H1 (cell line): ENCODE measurements around the gene MED29. TPM values are rescaled to one million over a fixed set of nuclear protein-coding genes. Genes with fewer than 3 reads are reported as not detected.

Experiments
- CHD2 ChIP-seq: IDR thresholded peaks from 2 replicates; pipeline ENCODE4 v1.6.1; 2012; ENCODE audit warnings: low read length, improper control_type of control experiment
- E2F6 ChIP-seq: IDR thresholded peaks from 2 replicates; pipeline ENCODE4 v1.6.1; 2012; ENCODE audit warnings: inconsistent platforms
- SP4 ChIP-seq: IDR thresholded peaks from 2 replicates; pipeline ENCODE4 v1.6.1; 2012; ENCODE audit warnings: low read length, inconsistent platforms
- microRNA-seq, 2 experiments: library from miRNA; unstranded; fragments of <30 nt; microRNA quantifications; one replicate each; pipeline versions ENCODE4 to v1.2.0, GENCODE V29; 2016 to 2020; ENCODE audit warnings: borderline microRNAs expressed in 2 of 2, borderline number of aligned reads in 2 of 2, borderline replicate concordance in 1 of 2
- polyA plus RNA-seq, 7 experiments: library from polyadenylated mRNA; depleted of rRNA in 3 of 7; stranded (reverse) in 5 of 7; unstranded in 2 of 7; fragments of >200 nt in 5 of 7; fragments of 200-250 nt in 2 of 7; gene quantifications; 1 replicate in 5 of 7; 2 replicates in 1 of 7; 4 replicates in 1 of 7; pipeline versions ENCODE4 v1.2.1 to v1.2.3, GENCODE V29; 2011 to 2013; ENCODE audit warnings: missing spikeins in 2 of 7, mixed read lengths in 2 of 7
- small RNA-seq: library from polyadenylated mRNA; stranded (forward); fragments of <200 nt; extraction: miRNeasy Mini kit (QIAGEN cat#:217004); gene quantifications from one replicate; pipeline ENCODE3, GENCODE V24; 2013; ENCODE audit not compliant: insufficient read depth
- total RNA-seq: library from RNA; stranded (reverse); fragmentation: NEBNext Ultra II Directional; extraction: Animal tissue kit (Norgen Biotek cat#: 25700); gene quantifications from 2 replicates; pipeline ENCODE4 v1.2.1, GENCODE V29; 2021
- TF ChIP-seq, protein P1 (sequence below): IDR thresholded peaks from 2 replicates; pipeline ENCODE4 v1.6.1; 2012; ENCODE audit warnings: inconsistent platforms

MED29 gene
- total and polyA plus RNA-seq, 2 of the 8 experiments (the other 6 are each of a cell fraction or from before 2014, with no cell fraction given) = 31.1 to 52.5 TPM

- TF ChIP-seq, protein P1, sequence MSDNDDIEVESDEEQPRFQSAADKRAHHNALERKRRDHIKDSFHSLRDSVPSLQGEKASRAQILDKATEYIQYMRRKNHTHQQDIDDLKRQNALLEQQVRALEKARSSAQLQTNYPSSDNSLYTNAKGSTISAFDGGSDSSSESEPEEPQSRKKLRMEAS = no peak
- TF ChIP-seq SP4 = no peak
- no peak for TF ChIP-seq E2F6
- no peak for TF ChIP-seq CHD2
These were observed 58.1 kb downstream of the MED29 start (continued) for GRCh38 chr19:39449116-39449797.

Small RNA genes lying within 50 kb of the gene (microRNA-seq; reads per million reads assigned to microRNA genes)
- gene MIR4530 = 0 to 0.46 reads per million in 2 experiments

Small RNA genes lying within 50 kb of the gene (small RNA-seq; reads per million reads assigned to genes)
- 1.0 reads per million for gene AC011445.2
- not detected for gene MIR4530
- gene RN7SL566P = not detected

Other genes with a start within 250 kb of the MED29 start
- 2.8 and 3.2 TPM in 2 replicates for gene NCCRP1, start 194.4 kb upstream of the MED29 start, total RNA-seq
- gene NCCRP1, start 194.4 kb upstream of the MED29 start, polyA plus RNA-seq (2011; rRNA removed) = 7.9 and 11.2 TPM in 2 replicates
- gene SYCN, start 187.1 kb upstream of the MED29 start, total RNA-seq = not detected in 2 replicates
- gene SYCN, start 187.1 kb upstream of the MED29 start, polyA plus RNA-seq (2011; rRNA removed) = not detected in 2 replicates
- not detected in 2 replicates for gene IFNL3, start 146.4 kb upstream of the MED29 start, total RNA-seq
- 0.11 TPM in 1 of 2 replicates, not detected in the other for gene IFNL3, start 146.4 kb upstream of the MED29 start, polyA plus RNA-seq (2011; rRNA removed)
- gene IFNL4, start 142.5 kb upstream of the MED29 start, total RNA-seq = not detected in 2 replicates
- not detected in 2 replicates for gene IFNL4, start 142.5 kb upstream of the MED29 start, polyA plus RNA-seq (2011; rRNA removed)
- not detected in 2 replicates for gene IFNL2, start 123.0 kb upstream of the MED29 start, total RNA-seq
- not detected in 2 replicates for gene IFNL2, start 123.0 kb upstream of the MED29 start, polyA plus RNA-seq (2011; rRNA removed)
- gene IFNL1, start 95.0 kb upstream of the MED29 start, total RNA-seq = not detected in 2 replicates
- gene IFNL1, start 95.0 kb upstream of the MED29 start, polyA plus RNA-seq (2011; rRNA removed) = not detected in 2 replicates
- gene LRFN1, start 70.5 kb upstream of the MED29 start, total RNA-seq = 6.6 and 7.5 TPM in 2 replicates
- gene LRFN1, start 70.5 kb upstream of the MED29 start, polyA plus RNA-seq (2011; rRNA removed) = 2.4 and 6.1 TPM in 2 replicates
- gene GMFG, start 55.3 kb upstream of the MED29 start, total RNA-seq = not detected in 2 replicates
- 0.24 and 0.26 TPM in 2 replicates for gene GMFG, start 55.3 kb upstream of the MED29 start, polyA plus RNA-seq (2011; rRNA removed)
- 158 and 161 TPM in 2 replicates for gene SAMD4B, start 49.0 kb upstream of the MED29 start, total RNA-seq
- gene SAMD4B, start 49.0 kb upstream of the MED29 start, polyA plus RNA-seq (2011; rRNA removed) = 137 and 189 TPM in 2 replicates
- 31.4 and 33.1 TPM in 2 replicates for gene PAF1, start 272 bp upstream of the MED29 start, total RNA-seq
- 58.6 and 67.8 TPM in 2 replicates for gene PAF1, start 272 bp upstream of the MED29 start, polyA plus RNA-seq (2011; rRNA removed)
- 10.9 and 12.2 TPM in 2 replicates for gene ZFP36, start 15.5 kb downstream of the MED29 start, total RNA-seq
- gene ZFP36, start 15.5 kb downstream of the MED29 start, polyA plus RNA-seq (2011; rRNA removed) = 4.0 and 7.3 TPM in 2 replicates
- 64.0 and 65.7 TPM in 2 replicates for gene PLEKHG2, start 21.3 kb downstream of the MED29 start, total RNA-seq
- gene PLEKHG2, start 21.3 kb downstream of the MED29 start, polyA plus RNA-seq (2011; rRNA removed) = 16.9 and 21.8 TPM in 2 replicates
- 2,433 and 2,482 TPM in 2 replicates for gene RPS16, start 44.6 kb downstream of the MED29 start, total RNA-seq
- 7,810 and 9,546 TPM in 2 replicates for gene RPS16, start 44.6 kb downstream of the MED29 start, polyA plus RNA-seq (2011; rRNA removed)
- 111 and 118 TPM in 2 replicates for gene SUPT5H, start 54.2 kb downstream of the MED29 start, total RNA-seq
- gene SUPT5H, start 54.2 kb downstream of the MED29 start, polyA plus RNA-seq (2011; rRNA removed) = 77.8 and 110 TPM in 2 replicates
- gene TIMM50, start 89.5 kb downstream of the MED29 start, total RNA-seq = 153 and 155 TPM in 2 replicates
- gene TIMM50, start 89.5 kb downstream of the MED29 start, polyA plus RNA-seq (2011; rRNA removed) = 187 and 217 TPM in 2 replicates
- 11.3 and 12.2 TPM in 2 replicates for gene DLL3, start 107.6 kb downstream of the MED29 start, total RNA-seq
- gene DLL3, start 107.6 kb downstream of the MED29 start, polyA plus RNA-seq (2011; rRNA removed) = 13.8 and 16.6 TPM in 2 replicates
- 8.4 and 11.0 TPM in 2 replicates for gene SELENOV, start 123.8 kb downstream of the MED29 start, total RNA-seq
- 10.7 and 21.8 TPM in 2 replicates for gene SELENOV, start 123.8 kb downstream of the MED29 start, polyA plus RNA-seq (2011; rRNA removed)
- 2.4 and 3.4 TPM in 2 replicates for gene EID2B, start 141.5 kb downstream of the MED29 start, total RNA-seq
- gene EID2B, start 141.5 kb downstream of the MED29 start, polyA plus RNA-seq (2011; rRNA removed) = 2.1 and 11.3 TPM in 2 replicates
- 29.6 and 29.9 TPM in 2 replicates for gene EID2, start 148.8 kb downstream of the MED29 start, total RNA-seq
- 7.6 and 7.8 TPM in 2 replicates for gene EID2, start 148.8 kb downstream of the MED29 start, polyA plus RNA-seq (2011; rRNA removed)
- not detected in 2 replicates for gene LGALS13, start 211.1 kb downstream of the MED29 start, total RNA-seq
- not detected in 2 replicates for gene LGALS13, start 211.1 kb downstream of the MED29 start, polyA plus RNA-seq (2011; rRNA removed)